OCI-LY7 (cell line): Measurements from ENCODE around the gene DUSP7. TPM values are rescaled to one million over a fixed set of nuclear protein-coding genes. Genes with fewer than 3 reads are reported as not detected.

Experiments
- Bru-seq: library from RNA; stranded (reverse); fragments of 400-500 nt; gene quantifications from one replicate; lab custom pipeline; 2021; lab: Mats Ljungman, UMichigan
- BruChase-seq, 2 experiments: library from RNA; stranded (reverse); fragments of 400-500 nt; gene quantifications; one replicate each; lab custom pipeline; 2021; lab: Mats Ljungman, UMichigan
- BruUV-seq: library from RNA; stranded (reverse); fragments of 400-500 nt; replicated peaks from 2 replicates; lab custom pipeline; 2021; lab: Mats Ljungman, UMichigan
- CTCF ChIA-PET: fragments of 300-600 bp; sonication (Branson Sonifier 250); formaldehyde crosslinking; loops from one replicate; lab custom pipeline; 2022; ENCODE audit warnings: antibody characterized with exemption; ENCODE audit not compliant: unreplicated experiment; lab: Charles Lee
- POLR2A ChIA-PET: fragments of 300-600 bp; sonication (Branson Sonifier 250); formaldehyde crosslinking; loops from one replicate; lab custom pipeline; 2022; ENCODE audit warnings: antibody characterized with exemption; lab: Charles Lee
- DNase-seq: peaks from one replicate; pipeline ENCODE4 v3.0.0-alpha.2; 2015; ENCODE audit warnings: low spot score
- H2AFZ ChIP-seq: fragments of 200-600 bp; sonication (generic), shearing (Covaris generic); 2 replicates; pipeline ENCODE4 v1.6.1; 2014; ENCODE audit warnings: mild to moderate bottlenecking, antibody characterized with exemption, low read length, moderate library complexity
- H3K27ac ChIP-seq: fragments of 200-600 bp; sonication (generic); 2 replicates; pipeline ENCODE4 v1.5.1; 2014; ENCODE audit warnings: mixed run types, low read depth, mild to moderate bottlenecking, moderate library complexity, low read length, inconsistent platforms; ENCODE audit not compliant: poor library complexity, severe bottlenecking
- H3K36me3 ChIP-seq: fragments of 200-600 bp; sonication (generic); 2 replicates; pipeline ENCODE4 v1.6.1; 2014; ENCODE audit warnings: mild to moderate bottlenecking, antibody characterized with exemption, low read length, moderate library complexity, mixed read lengths; ENCODE audit not compliant: insufficient read depth
- H3K4me1 ChIP-seq: fragments of 200-600 bp; sonication (generic); 2 replicates; pipeline ENCODE4 v1.5.1; 2014; ENCODE audit warnings: mild to moderate bottlenecking, low read length; ENCODE audit not compliant: insufficient read depth, poor library complexity, severe bottlenecking
- H3K4me2 ChIP-seq: fragments of 200-600 bp; sonication (generic); 2 replicates; pipeline ENCODE4 v1.6.1; 2014; ENCODE audit warnings: mild to moderate bottlenecking, low read length
- H3K4me3 ChIP-seq: fragments of 200-600 bp; sonication (generic); 2 replicates; pipeline ENCODE4 v1.5.1; 2014; ENCODE audit warnings: mild to moderate bottlenecking, low read depth, low read length; ENCODE audit not compliant: poor library complexity, severe bottlenecking
- H3K79me2 ChIP-seq: fragments of 200-600 bp; sonication (generic); 2 replicates; pipeline ENCODE4 v1.6.1; 2016; ENCODE audit warnings: low read depth, mild to moderate bottlenecking, low read length, moderate library complexity, mixed read lengths; ENCODE audit not compliant: insufficient read depth
- H3K9me2 ChIP-seq: fragments of 200-600 bp; sonication (generic); 2 replicates; pipeline ENCODE4 v1.6.1; 2016; ENCODE audit warnings: mild to moderate bottlenecking, low read length, mixed read lengths; ENCODE audit not compliant: insufficient read depth
- H3K9me3 ChIP-seq: fragments of 200-600 bp; sonication (generic); 2 replicates; pipeline ENCODE4 v1.6.1; 2014; ENCODE audit warnings: mild to moderate bottlenecking, mixed run types, low read length, mixed read lengths
- H4K20me1 ChIP-seq: fragments of 200-600 bp; sonication (generic); 2 replicates; pipeline ENCODE4 v1.6.1; 2014; ENCODE audit warnings: mild to moderate bottlenecking, antibody characterized with exemption, low read length, moderate library complexity, mixed read lengths; ENCODE audit not compliant: insufficient read depth
- CTCF ChIP-seq: fragments of 200-600 bp; sonication (generic); conservative IDR thresholded peaks from 2 replicates; pipeline ENCODE4 v1.5.1; 2014; ENCODE audit warnings: mild to moderate bottlenecking, antibody characterized with exemption, low read length, moderate library complexity, mixed read lengths
- EZH2phosphoT487 ChIP-seq: fragments of 200-600 bp; sonication (generic); IDR thresholded peaks from 2 replicates; pipeline ENCODE4 v1.6.1; 2018; ENCODE audit warnings: low read depth, borderline replicate concordance, mild to moderate bottlenecking, mixed run types, antibody characterized with exemption, low read length, moderate library complexity, mixed read lengths
- intact Hi-C: fragments of 100-400 bp; cut with micrococcal nuclease; formaldehyde crosslinking; loops from one replicate; pipeline ENCODE4 v1.10.0; 2022; ENCODE audit not compliant: unreplicated experiment
- long read RNA-seq: library from polyadenylated mRNA; stranded (forward); transcript quantifications from one replicate; pipeline ENCODE4 v2.0.0, GENCODE V29; 2022
- total RNA-seq, 2 experiments: library from RNA; depleted of rRNA in 1 of 2; stranded (reverse); fragments of >200 nt in 1 of 2; shearing (Covaris generic) in 1 of 2; gene quantifications; 2 replicates each; pipeline ENCODE4 v1.2.3, GENCODE V29; 2014 to 2022

Gene DUSP7
- total RNA-seq (2014; rRNA removed; shearing (Covaris generic)) (8.4 and 11.4 TPM in 2 replicates), total RNA-seq (2022) (13.5 and 14.4 TPM in 2 replicates), Bru-seq, nascent RNA (percentile 46 among the genes with signal in this experiment), BruChase-seq, experiment 1, labeled RNA remaining after a 6-hour chase (percentile 51 among the genes with signal in this experiment), BruChase-seq, experiment 2, labeled RNA remaining after a 2-hour chase (percentile 79 among the genes with signal in this experiment)
- long read RNA-seq, transcript DUSP7-202 (3 exons, 3,340 nt): major isoform, 15 of 22 reads
- long read RNA-seq, partial matches to known transcripts: 6 of 22 reads
- long read RNA-seq, other reads (novel, unspliced or antisense): 0 of 22 reads

GRCh38 chr3:52056521-52056967 lies at the start of gene DUSP7:
DUSP7 (minus strand) TSS chr3:52056571; CDS start chr3:52056366, 205 bp downstream.
- intact Hi-C loops: loop anchor here (1.0 to 2.0 kb wide), 2 partner anchors 98 to 114 kb away; partner anchors contain the start of genes PARP3 and POC1A
- Histone ChIP-seq H3K4me2 (peak within 1 kb of the TSS; percentile 96), H3K4me3 (peak within 1 kb of the TSS; percentile 82), H3K4me1 (peaks cover 41% of the 10 kb centered on the region), H3K36me3 (peaks cover 20% of the 10 kb centered on the region; the same call in 1 of the 2 replicates), H3K9me3 (no peaks in the 10 kb centered on the region), H4K20me1 (no peaks in the 10 kb centered on the region), H3K9me2 (no peaks in the 10 kb centered on the region), H3K79me2 (no peaks in the 10 kb centered on the region), H2AFZ (peak within 1 kb of the TSS; percentile 72), H3K27ac (peak within 1 kb of the TSS; percentile 42)
- TF ChIP-seq CTCF (no peak), EZH2phosphoT487 (no peak)
- POLR2A ChIA-PET: interaction anchor here (0.6 to 1.3 kb wide), 6 partner anchors 33 to 301 kb away, joined by 3 to 5 read pairs (median 4); partner anchors contain the start of genes POC1A and TLR9
- peak; percentile 84 for DNase-seq
- no TSS peak for BruUV-seq
- CTCF ChIA-PET: interaction anchor here (0.6 to 0.8 kb wide), 2 partner anchors 13 to 25 kb away, joined by 3 to 6 read pairs; no protein-coding TSS in a partner anchor

- Histone ChIP-seq H3K27ac (no peak overlapping the region), H3K9me2 (no peaks in the 10 kb centered on the region), H2AFZ (no peak overlapping the region), H3K79me2 (no peaks in the 10 kb centered on the region), H3K4me3 (no peak overlapping the region), H3K36me3 (peaks cover 82% of the 10 kb centered on the region), H3K4me2 (no peak overlapping the region), H4K20me1 (no peaks in the 10 kb centered on the region), H3K4me1 (no peaks in the 10 kb centered on the region), H3K9me3 (no peaks in the 10 kb centered on the region)
- BruUV-seq: no TSS peak
- intact Hi-C loops: no loop called here
- ChIA-PET POLR2A (no interaction called here), CTCF (no interaction called here)
- DNase-seq: no peak
- TF ChIP-seq CTCF (no peak), EZH2phosphoT487 (no peak)
These were observed 48.6 kb upstream of the DUSP7 start for GRCh38 chr3:52104684-52105640.
